ENCODE data around the gene SLC38A10.

Gene SLC38A10

DNA sequence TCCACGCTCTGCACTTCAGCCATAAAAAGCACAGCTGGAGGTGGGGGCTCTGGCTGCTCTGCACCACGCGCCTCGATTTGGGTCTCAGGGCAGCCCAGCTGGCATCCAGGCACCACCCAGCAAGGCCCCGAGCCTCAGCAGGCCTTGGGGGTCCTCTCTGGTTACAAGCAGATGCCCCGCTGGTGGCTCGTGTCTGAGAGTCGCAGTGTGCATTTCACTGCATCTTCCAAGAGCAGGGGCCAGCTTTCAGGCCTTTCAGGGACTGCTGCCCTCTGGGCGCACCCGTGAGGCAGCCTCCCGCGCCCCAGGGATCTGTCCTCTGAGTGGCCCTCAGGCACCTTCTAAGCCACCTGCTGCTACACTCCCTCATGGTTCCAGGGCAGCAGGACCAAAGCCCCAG, 30.5 kb downstream of the SLC38A10 start:
- peaks cover 73% of the 10 kb centered on the region for H3K36me3 ChIP-seq (ENCODE audit: control insufficient read depth, insufficient read depth, low read length, severe bottlenecking)

DNA sequence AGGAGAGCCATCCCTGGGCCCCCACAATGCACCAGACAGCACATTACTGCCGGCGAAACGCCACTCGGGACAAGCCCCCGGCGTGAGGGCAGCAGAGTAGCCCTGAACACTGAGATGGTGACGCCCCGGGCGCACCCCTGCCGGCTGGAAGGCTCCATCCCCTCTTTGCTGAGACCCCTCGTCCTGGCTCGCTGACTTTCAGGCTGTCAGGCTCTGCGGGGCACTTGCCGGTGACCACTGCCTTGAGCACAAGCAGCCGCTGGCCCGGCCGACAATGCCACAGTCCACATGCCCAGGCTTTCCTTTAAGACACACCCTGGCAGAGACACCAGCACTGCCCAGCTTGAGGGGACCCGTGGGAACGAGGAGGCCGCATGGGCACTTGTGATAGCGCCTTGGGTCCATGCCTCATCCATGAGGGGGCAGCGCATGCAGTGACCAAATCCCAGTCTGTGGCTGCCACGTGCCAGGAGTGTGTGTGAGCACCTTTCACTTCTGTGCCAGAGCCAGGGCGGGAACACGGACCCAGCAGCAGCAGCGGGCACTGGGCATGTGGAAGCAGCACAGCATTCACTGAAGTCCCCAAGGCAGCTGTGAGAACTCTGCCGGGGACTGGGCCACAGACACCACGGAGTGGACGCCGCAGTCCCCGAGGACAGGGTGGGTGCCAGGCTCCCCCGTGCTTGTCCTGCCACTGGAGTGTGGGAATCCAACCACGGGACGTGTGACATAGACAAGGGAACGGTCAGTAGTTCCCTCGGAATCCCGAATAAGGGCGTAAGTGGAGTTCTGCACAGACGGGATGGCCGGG, 31.5 kb downstream of the SLC38A10 start:
- Histone ChIP-seq H3K4me3 (ENCODE audit: low read length) (no peak overlapping the region), H3K4me1 (ENCODE audit: control insufficient read depth, insufficient read depth, low read length) (peaks cover 9% of the 10 kb centered on the region), H3K27me3 (replicated peaks; ENCODE audit: control insufficient read depth, insufficient read depth, low read length) (no peaks in the 10 kb centered on the region), H3K9ac (ENCODE audit: low read length) (no peak overlapping the region), H3K9me3 (ENCODE audit: control insufficient read depth, low read length) (no peaks in the 10 kb centered on the region), H3K36me3 (ENCODE audit: control insufficient read depth, insufficient read depth, low read length, severe bottlenecking) (peaks cover 74% of the 10 kb centered on the region)
- no peak for DNase-seq (ENCODE audit: low read depth)

More for the DNA sequence above, 30.5 kb downstream of the SLC38A10 start:
- H3K27me3 ChIP-seq (replicated peaks; ENCODE audit: control insufficient read depth, insufficient read depth, low read length), result no peaks in the 10 kb centered on the region
- H3K4me3 ChIP-seq (ENCODE audit: low read length), result no peak overlapping the region
- no peaks in the 10 kb centered on the region for H3K9me3 ChIP-seq (ENCODE audit: control insufficient read depth, low read length)
- H3K9ac ChIP-seq (ENCODE audit: low read length), result no peak overlapping the region
- no peak for DNase-seq (ENCODE audit: low read depth)
- peaks cover 9% of the 10 kb centered on the region for H3K4me1 ChIP-seq (ENCODE audit: control insufficient read depth, insufficient read depth, low read length)

DNA sequence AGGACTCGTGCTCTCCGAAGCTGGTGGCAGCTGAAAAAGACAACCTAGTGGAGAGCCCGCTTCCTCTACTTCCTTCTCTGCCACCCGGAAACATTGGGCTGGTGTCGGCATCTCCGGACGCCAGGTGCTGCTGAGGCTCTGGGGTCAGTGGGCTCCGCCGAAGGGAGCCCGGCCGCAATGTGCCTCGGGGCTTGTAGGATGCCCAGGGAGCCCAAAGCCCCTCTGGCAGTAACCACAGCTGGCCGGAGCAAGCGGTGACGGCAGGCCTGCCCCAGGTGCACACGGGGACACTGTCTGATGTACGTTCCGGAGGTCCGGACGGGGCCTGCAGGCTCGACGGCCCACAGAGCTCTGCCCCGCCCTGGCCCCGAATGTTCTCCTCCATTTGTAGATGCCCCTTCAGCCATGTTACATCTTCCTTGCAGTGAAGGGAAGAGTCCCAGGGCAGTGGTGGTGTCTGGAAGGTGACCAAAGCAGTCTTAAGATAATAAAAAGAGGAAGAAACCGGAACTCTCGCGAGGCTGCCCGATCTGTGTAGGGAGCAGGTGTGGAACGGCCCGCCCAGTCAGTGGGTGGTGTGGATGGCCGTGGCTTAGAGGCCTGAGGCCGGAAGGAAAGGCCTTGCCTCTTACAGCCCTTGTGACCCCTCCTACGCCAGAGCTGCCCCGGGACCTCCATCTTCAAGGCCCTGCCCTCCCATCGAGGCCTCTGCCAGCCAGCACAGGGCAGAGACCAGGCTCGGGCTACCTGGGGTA, 33.3 kb downstream of the SLC38A10 start:
- Histone ChIP-seq H3K4me1 (ENCODE audit: control insufficient read depth, insufficient read depth, low read length) (peaks cover 5% of the 10 kb centered on the region), H3K9ac (ENCODE audit: low read length) (no peak overlapping the region), H3K4me3 (ENCODE audit: low read length) (no peak overlapping the region), H3K9me3 (ENCODE audit: control insufficient read depth, low read length) (no peaks in the 10 kb centered on the region), H3K27me3 (replicated peaks; ENCODE audit: control insufficient read depth, insufficient read depth, low read length) (no peaks in the 10 kb centered on the region), H3K36me3 (ENCODE audit: control insufficient read depth, insufficient read depth, low read length, severe bottlenecking) (peaks cover 82% of the 10 kb centered on the region)
- DNase-seq (ENCODE audit: low read depth), result no peak

DNA sequence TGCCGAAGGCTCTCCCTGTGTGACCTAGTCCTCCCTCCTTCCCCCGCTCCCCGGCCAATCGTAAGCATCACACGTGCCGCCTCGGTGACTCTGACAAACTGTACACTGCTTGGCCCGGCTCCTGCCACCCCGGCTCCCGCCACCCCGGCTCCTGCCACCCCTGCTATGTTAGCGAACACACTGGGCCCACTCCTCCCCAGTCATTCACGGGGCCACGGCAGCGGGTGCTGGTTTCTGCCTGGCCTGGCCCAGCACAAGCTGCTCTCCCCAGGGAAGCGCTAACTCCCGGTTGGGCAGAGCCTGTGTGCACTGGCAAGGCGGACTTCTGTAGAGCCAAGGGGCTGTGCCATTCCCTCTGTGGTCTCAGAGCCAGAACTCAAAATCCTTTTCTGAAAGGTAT, 34.0 kb downstream of the SLC38A10 start:
- Histone ChIP-seq H3K36me3 (ENCODE audit: control insufficient read depth, insufficient read depth, low read length, severe bottlenecking) (peaks cover 81% of the 10 kb centered on the region), H3K4me1 (ENCODE audit: control insufficient read depth, insufficient read depth, low read length) (peaks cover 11% of the 10 kb centered on the region)

DNA sequence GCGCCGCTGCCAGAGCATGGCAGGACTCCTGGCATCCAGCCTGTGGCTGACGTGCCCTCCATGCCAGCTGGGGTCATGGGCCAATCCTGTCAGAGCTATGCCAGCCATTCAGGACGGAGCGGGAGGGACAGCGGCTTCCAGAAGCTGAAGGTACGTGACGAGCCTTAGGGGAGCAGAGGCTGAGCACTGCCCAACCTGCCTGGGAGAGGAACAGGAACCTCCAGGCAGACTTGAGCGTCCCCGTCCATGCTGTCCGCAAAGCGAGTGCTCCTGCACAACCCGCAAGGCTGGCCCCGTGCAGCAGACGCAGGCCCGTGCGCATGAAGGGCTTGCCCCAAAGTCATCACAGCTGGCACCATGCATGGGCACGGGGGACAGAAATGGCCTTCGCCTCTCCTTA, 34.5 kb downstream of the SLC38A10 start:
- H3K36me3 ChIP-seq (ENCODE audit: control insufficient read depth, insufficient read depth, low read length, severe bottlenecking), result peaks cover 76% of the 10 kb centered on the region
- H3K4me3 ChIP-seq (ENCODE audit: low read length), result no peak overlapping the region
- no peaks in the 10 kb centered on the region for H3K27me3 ChIP-seq (replicated peaks; ENCODE audit: control insufficient read depth, insufficient read depth, low read length)
- H3K4me1 ChIP-seq (ENCODE audit: control insufficient read depth, insufficient read depth, low read length), result peaks cover 16% of the 10 kb centered on the region
- H3K9me3 ChIP-seq (ENCODE audit: control insufficient read depth, low read length), result no peaks in the 10 kb centered on the region
- no peak overlapping the region for H3K9ac ChIP-seq (ENCODE audit: low read length)
- DNase-seq (ENCODE audit: low read depth), result no peak

More for the DNA sequence above, 34.0 kb downstream of the SLC38A10 start:
- no peaks in the 10 kb centered on the region for H3K9me3 ChIP-seq (ENCODE audit: control insufficient read depth, low read length)
- H3K9ac ChIP-seq (ENCODE audit: low read length), result no peak overlapping the region
- no peak overlapping the region for H3K4me3 ChIP-seq (ENCODE audit: low read length)
- DNase-seq (ENCODE audit: low read depth), result no peak
- H3K27me3 ChIP-seq (replicated peaks; ENCODE audit: control insufficient read depth, insufficient read depth, low read length), result no peaks in the 10 kb centered on the region

DNA sequence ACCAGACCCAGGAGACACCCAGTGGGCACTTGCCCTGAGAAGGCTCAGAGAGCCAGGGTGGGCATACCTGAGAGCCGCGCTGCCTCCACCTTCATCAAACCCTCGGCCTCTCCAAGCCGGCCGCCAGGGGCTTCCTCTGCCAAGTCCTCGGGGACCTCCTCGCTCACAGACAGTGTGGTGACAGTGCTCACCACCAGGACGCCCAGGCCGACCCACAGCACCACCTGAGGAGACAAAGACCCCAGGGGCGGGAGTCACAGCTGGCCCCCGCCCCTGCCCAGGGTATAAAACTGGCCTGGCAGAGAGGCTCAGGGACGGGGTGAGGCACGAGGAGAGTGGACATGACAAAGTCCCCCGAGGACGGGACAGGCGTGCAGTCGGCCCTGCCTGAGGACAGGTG, 34.9 kb downstream of the SLC38A10 start:
- H3K9me3 ChIP-seq (ENCODE audit: control insufficient read depth, low read length), result no peaks in the 10 kb centered on the region
- peaks cover 72% of the 10 kb centered on the region for H3K36me3 ChIP-seq (ENCODE audit: control insufficient read depth, insufficient read depth, low read length, severe bottlenecking)
- no peak overlapping the region for H3K4me3 ChIP-seq (ENCODE audit: low read length)
- no peaks in the 10 kb centered on the region for H3K27me3 ChIP-seq (replicated peaks; ENCODE audit: control insufficient read depth, insufficient read depth, low read length)
- no peak for DNase-seq (ENCODE audit: low read depth)
- H3K9ac ChIP-seq (ENCODE audit: low read length), result no peak overlapping the region
- peaks cover 21% of the 10 kb centered on the region for H3K4me1 ChIP-seq (ENCODE audit: control insufficient read depth, insufficient read depth, low read length)

DNA sequence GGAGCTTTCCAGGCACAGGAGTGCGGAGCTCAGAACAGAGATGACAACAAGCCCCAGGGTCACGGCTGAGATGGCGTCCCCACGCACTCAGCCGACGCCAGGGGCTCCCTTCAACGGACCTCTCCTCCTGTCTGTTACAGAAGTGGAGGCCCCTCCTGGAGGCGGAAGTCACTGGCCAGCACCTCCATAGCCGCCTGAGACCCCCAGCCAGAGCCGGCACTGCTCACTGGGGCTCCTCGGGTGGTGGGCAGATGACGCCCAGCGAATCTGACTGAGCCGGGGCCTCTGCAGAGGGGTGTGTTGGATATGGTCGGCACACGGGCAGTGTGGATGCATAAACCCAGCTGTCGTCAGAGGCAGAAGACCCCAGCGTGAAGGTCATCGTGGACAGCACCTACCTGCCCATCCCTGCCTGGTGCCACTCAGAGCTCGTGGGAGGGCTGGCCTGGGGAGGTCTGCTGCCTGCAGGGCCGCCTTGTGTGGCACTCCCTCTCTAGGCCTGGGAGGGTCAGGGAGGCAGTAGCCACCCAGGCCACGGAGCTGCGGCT, 36.0 kb downstream of the SLC38A10 start:
- no peaks in the 10 kb centered on the region for H3K27me3 ChIP-seq (replicated peaks; ENCODE audit: control insufficient read depth, insufficient read depth, low read length)
- H3K9me3 ChIP-seq (ENCODE audit: control insufficient read depth, low read length), result no peaks in the 10 kb centered on the region
- no peak overlapping the region for H3K4me3 ChIP-seq (ENCODE audit: low read length)
- H3K4me1 ChIP-seq (ENCODE audit: control insufficient read depth, insufficient read depth, low read length), result peaks cover 31% of the 10 kb centered on the region
- H3K9ac ChIP-seq (ENCODE audit: low read length), result no peak overlapping the region
- peaks cover 61% of the 10 kb centered on the region for H3K36me3 ChIP-seq (ENCODE audit: control insufficient read depth, insufficient read depth, low read length, severe bottlenecking)
- DNase-seq (ENCODE audit: low read depth), result no peak

DNA sequence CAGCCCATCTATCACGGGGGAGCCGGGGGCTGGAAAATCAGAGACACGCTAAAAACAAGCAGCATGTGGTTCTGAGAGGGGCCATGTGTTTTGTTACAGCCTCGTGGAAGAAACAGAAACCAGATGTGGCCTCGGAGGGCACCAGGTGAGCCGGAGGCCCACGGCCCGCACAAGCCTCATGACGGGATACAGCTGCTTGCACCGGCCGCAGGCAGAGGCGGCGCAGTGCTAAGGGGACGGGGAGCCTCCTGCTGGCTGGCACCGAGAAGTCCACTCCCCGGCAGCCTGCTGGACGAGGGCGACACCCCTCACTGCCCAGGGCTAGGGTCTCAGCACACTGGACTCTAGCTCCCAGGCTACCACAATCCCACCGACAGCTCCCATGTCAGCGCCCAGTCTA, 36.8 kb downstream of the SLC38A10 start:
- Histone ChIP-seq H3K36me3 (ENCODE audit: control insufficient read depth, insufficient read depth, low read length, severe bottlenecking) (peaks cover 53% of the 10 kb centered on the region), H3K9ac (ENCODE audit: low read length) (no peak overlapping the region), H3K9me3 (ENCODE audit: control insufficient read depth, low read length) (no peaks in the 10 kb centered on the region), H3K4me1 (ENCODE audit: control insufficient read depth, insufficient read depth, low read length) (peaks cover 33% of the 10 kb centered on the region), H3K4me3 (ENCODE audit: low read length) (no peak overlapping the region), H3K27me3 (replicated peaks; ENCODE audit: control insufficient read depth, insufficient read depth, low read length) (no peaks in the 10 kb centered on the region)
- DNase-seq (ENCODE audit: low read depth), result no peak

DNA sequence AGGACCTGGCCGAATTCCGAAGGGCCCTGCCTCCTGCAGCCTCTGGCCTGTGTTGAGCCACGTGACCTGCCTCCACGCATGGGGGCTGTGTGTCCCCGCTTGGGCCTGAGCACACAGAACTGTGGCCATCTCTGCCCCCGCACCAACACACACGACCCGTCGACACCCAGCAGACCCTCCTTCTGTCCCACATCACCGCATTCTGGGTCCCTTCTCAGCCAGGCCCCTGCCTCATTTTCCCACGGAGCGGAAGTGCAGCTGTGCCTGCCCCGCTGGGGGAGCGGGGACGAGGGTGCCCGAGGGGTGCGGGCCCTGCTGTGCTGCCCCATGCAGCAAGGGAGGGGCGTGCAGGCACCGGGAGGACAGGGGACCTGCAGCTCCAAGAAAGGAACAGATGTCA, 37.6 kb downstream of the SLC38A10 start:
- Histone ChIP-seq H3K9ac (ENCODE audit: low read length) (no peak overlapping the region), H3K4me3 (ENCODE audit: low read length) (no peak overlapping the region), H3K36me3 (ENCODE audit: control insufficient read depth, insufficient read depth, low read length, severe bottlenecking) (peaks cover 45% of the 10 kb centered on the region), H3K4me1 (ENCODE audit: control insufficient read depth, insufficient read depth, low read length) (peaks cover 33% of the 10 kb centered on the region), H3K9me3 (ENCODE audit: control insufficient read depth, low read length) (no peaks in the 10 kb centered on the region), H3K27me3 (replicated peaks; ENCODE audit: control insufficient read depth, insufficient read depth, low read length) (no peaks in the 10 kb centered on the region)
- DNase-seq (ENCODE audit: low read depth), result no peak

DNA sequence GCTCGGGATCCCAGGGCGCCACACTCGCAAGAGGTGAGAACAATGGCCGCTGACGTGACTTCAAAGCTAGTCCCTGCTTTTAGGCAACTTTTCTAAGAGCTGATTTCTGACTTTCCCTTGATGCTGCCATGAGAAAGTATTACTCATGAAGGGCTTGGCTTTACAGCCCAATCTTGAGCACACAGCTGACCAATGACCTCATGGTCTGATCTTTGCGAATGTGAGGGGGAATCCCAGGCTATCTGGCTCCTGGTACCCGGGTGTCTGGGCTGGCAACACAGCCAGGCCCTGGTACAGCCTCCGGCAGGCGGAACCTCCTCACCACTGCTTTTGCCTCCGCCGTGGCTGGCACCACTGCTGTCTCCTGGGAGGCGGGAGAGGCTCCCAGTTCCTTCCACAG, 38.5 kb downstream of the SLC38A10 start:
- Histone ChIP-seq H3K4me3 (ENCODE audit: low read length) (no peak overlapping the region), H3K9ac (ENCODE audit: low read length) (no peak overlapping the region), H3K36me3 (ENCODE audit: control insufficient read depth, insufficient read depth, low read length, severe bottlenecking) (peaks cover 43% of the 10 kb centered on the region), H3K9me3 (ENCODE audit: control insufficient read depth, low read length) (no peaks in the 10 kb centered on the region), H3K4me1 (ENCODE audit: control insufficient read depth, insufficient read depth, low read length) (peaks cover 33% of the 10 kb centered on the region), H3K27me3 (replicated peaks; ENCODE audit: control insufficient read depth, insufficient read depth, low read length) (no peaks in the 10 kb centered on the region)
- DNase-seq (ENCODE audit: low read depth), result no peak

DNA sequence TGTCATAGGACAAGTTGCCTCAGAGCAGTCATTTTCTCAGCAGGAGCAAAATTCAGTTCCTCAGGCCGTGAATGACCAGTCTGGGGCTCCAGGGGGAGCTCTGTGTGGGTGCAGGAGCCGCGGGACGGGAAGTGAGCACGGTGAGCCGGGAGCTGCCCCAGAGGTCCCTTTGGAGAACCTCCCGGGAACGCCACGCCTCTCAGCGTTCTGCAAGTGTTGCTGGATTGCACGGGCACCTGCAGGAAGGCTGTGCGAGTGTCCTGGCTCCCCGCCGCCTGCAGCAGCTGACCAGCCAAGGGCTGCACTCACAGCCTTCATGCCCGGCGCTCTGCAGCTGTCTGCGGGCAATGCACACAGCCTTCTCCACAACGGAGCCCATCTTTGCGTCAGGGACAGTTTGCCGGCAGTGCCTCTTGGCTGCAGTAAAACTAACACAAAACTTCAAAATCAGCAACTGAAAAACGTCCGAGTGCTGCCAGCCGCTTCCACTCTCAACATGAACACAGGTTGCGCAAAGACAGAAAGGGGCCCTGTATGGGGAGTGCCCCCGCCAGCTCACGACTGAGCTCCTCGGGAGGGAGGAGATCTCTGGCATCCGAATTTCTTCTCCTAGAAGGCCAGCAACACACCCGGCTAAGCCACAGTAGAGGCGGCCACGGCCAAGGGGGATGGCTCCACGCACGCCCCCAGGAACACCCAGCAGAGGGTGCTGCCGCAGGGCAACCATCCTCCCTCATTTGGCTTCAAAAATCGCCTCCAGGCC, 40.0 kb downstream of the SLC38A10 start:
- Histone ChIP-seq H3K4me3 (ENCODE audit: low read length) (peak overlapping the region; percentile 35), H3K36me3 (ENCODE audit: control insufficient read depth, insufficient read depth, low read length, severe bottlenecking) (peaks cover 44% of the 10 kb centered on the region), H3K27me3 (replicated peaks; ENCODE audit: control insufficient read depth, insufficient read depth, low read length) (no peaks in the 10 kb centered on the region), H3K9me3 (ENCODE audit: control insufficient read depth, low read length) (no peaks in the 10 kb centered on the region), H3K9ac (ENCODE audit: low read length) (peak overlapping the region; percentile 43), H3K4me1 (ENCODE audit: control insufficient read depth, insufficient read depth, low read length) (peaks cover 33% of the 10 kb centered on the region)
- peak; percentile 73 for DNase-seq (ENCODE audit: low read depth)
